Measurements from ENCODE around the gene PLEKHA8. TPM values are rescaled to one million over a fixed set of nuclear protein-coding genes. Genes with fewer than 3 reads are reported as not detected.

PLEKHA8 gene
- total RNA-seq, 6 experiments from 2014 or later, result 2.7 to 8.1 (median 4.4) TPM

DNA sequence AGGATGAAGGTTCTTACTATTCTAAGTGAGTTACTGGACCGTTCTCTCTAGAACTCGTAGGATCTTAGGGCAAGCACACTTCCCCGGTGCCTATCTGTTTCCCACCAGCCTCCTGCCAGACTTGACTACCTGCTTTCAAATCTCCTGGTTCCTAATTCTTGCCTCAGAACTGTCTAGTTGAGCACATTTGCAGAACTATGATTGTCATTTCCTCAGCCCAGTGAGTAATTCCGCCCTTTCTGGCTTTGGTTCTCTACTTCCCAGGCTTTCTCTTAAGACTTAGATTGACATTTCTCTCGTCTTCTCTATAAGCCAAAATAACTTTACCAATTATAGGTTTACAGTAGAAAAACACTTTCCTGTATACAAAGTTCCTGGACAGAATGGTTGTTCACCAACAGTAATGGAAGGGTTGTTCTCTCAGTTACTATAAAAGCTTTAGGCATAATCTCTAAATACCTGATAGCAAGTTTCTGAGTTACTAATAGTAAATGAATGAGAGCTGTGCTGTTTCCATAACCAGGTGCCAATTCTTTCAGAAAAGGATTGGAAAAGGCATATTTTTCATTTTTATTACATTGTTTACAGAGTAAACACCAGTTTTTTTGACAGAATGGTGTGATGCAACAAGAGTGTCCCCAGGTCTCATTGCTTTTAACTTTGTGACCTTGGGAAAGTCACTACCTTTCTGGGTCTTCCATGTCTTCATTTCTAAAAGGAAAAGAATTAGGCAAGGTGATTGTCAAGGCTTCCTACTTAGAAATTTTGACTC lies 41.1 kb downstream of the PLEKHA8 start:
- H3K27ac ChIP-seq, result no peak overlapping the region
- H3K4me1 ChIP-seq, result peaks cover 0 to 17% (median 0%) of the 10 kb centered on the region in 4 donors
- no peak for ATAC-seq
- H3K27me3 ChIP-seq, result no peaks in the 10 kb centered on the region
- H3K4me3 ChIP-seq, result no peak overlapping the region
- H3K9me3 ChIP-seq, result no peaks in the 10 kb centered on the region
- intact Hi-C loops (cut with DNase I), result no loop called here
- WGBS (ENCODE audit: insufficient coverage, low coverage, low lambda C conversion rate, missing lambda C conversion rate), result 98% methylated on average over 5 of the region's 5 CpGs
- H3K36me3 ChIP-seq, result no peaks in the 10 kb centered on the region
- TF ChIP-seq POLR2A (IDR thresholded peaks at IDR 0.05), result no peak
- TF ChIP-seq, protein P1, sequence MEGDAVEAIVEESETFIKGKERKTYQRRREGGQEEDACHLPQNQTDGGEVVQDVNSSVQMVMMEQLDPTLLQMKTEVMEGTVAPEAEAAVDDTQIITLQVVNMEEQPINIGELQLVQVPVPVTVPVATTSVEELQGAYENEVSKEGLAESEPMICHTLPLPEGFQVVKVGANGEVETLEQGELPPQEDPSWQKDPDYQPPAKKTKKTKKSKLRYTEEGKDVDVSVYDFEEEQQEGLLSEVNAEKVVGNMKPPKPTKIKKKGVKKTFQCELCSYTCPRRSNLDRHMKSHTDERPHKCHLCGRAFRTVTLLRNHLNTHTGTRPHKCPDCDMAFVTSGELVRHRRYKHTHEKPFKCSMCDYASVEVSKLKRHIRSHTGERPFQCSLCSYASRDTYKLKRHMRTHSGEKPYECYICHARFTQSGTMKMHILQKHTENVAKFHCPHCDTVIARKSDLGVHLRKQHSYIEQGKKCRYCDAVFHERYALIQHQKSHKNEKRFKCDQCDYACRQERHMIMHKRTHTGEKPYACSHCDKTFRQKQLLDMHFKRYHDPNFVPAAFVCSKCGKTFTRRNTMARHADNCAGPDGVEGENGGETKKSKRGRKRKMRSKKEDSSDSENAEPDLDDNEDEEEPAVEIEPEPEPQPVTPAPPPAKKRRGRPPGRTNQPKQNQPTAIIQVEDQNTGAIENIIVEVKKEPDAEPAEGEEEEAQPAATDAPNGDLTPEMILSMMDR (IDR thresholded peaks at IDR 0.05), result no peak
- no peak for DNase-seq

DNA sequence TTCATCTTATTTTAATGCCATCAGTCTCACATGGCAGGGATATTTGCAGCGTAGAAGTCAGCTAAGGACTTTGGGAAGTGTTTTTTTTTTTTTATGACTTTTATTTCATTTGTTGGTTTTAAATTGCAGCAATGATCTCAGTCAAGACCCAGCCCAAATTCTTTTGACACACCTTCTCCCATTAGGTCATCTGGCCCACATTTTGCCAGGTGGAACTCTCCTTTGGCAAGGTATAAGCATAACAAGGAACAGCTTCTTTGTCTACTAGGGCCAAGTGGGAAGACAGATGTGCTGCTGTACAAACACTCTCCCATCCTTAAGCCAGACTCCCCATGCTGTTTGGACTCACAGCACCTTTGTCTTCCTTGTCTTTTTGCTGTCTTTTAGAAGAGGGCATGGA lies 41.8 kb downstream of the PLEKHA8 start:
- ATAC-seq (no peak), DNase-seq (no peak)
- H3K27ac ChIP-seq, result no peak overlapping the region
- H3K27me3 ChIP-seq, result no peaks in the 10 kb centered on the region
- H3K36me3 ChIP-seq, result no peaks in the 10 kb centered on the region
- TF ChIP-seq, protein P1 (IDR thresholded peaks at IDR 0.05), result no peak
- WGBS (ENCODE audit: insufficient coverage, low coverage, low lambda C conversion rate, missing lambda C conversion rate), result no CpG with 5 or more reads among the region's 1 CpG
- intact Hi-C loops (cut with DNase I), result no loop called here
- H3K9me3 ChIP-seq, result no peaks in the 10 kb centered on the region
- H3K4me1 ChIP-seq, result peaks cover 0 to 17% (median 0%) of the 10 kb centered on the region in 4 donors
- H3K4me3 ChIP-seq, result no peak overlapping the region

DNA sequence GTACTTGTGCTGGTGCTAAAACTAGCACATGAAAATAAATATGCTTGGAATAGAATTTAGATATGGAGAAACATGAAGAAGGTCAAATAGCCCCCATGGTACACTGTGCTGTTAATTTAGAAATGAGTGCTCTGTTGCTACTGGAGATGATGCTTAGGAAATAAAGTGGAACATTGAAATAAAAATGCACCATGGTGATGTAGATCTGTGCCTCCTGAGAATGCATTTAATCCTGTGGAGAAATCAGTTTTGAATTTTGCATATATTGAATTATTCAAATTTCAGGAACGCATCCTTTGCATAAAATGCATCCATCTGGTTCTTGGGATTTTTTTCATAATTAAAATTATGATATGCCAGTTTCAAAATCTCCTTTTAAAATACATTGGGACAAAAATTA lies 44.5 kb downstream of the PLEKHA8 start:
- H3K4me1 ChIP-seq, result peaks cover 0 to 17% (median 0%) of the 10 kb centered on the region in 4 donors
- H3K27me3 ChIP-seq, result no peaks in the 10 kb centered on the region
- DNase-seq (no peak), ATAC-seq (no peak)
- 82% methylated on average over 1 of the region's 1 CpG for WGBS (ENCODE audit: insufficient coverage, low coverage, low lambda C conversion rate, missing lambda C conversion rate)
- intact Hi-C loops (cut with DNase I), result no loop called here
- H3K36me3 ChIP-seq, result no peaks in the 10 kb centered on the region
- H3K4me3 ChIP-seq, result no peak overlapping the region
- no peak overlapping the region for H3K27ac ChIP-seq
- H3K9me3 ChIP-seq, result no peaks in the 10 kb centered on the region
- TF ChIP-seq POLR2A (IDR thresholded peaks at IDR 0.05), result no peak
- TF ChIP-seq, protein P1 (IDR thresholded peaks at IDR 0.05), result no peak

DNA sequence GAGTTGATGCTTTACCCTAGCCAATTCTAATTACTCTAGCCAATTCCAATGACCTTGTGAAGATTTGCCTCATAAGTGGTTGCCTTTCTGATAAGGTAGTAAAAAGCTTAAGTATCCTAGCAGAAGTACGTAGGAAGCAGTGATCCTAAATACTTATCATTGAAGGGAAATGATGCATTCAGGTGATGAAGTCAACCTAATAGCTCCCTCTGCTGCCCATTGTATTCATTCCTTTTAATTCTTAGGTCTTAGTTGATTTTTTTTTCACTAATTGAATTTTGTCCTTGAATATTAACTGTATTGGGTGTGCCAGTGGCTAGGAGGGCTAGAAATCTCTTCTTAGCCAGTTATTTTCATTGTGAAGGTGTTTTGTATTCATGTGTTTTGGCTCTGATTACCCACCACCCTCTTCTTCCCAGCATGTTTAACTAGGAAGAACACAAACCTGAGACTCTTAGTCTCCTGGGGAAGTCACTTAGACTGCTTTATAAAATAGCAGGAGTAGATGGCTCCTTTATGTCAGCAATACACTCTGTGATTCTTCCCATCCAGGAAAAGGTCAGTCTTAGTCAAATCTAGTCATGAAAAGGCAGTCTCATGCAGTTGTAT lies 46.3 kb downstream of the PLEKHA8 start:
- DNase-seq, result no peak
- H3K4me1 ChIP-seq, result peaks cover 0 to 14% (median 0%) of the 10 kb centered on the region in 4 donors
- ATAC-seq, result peak; percentile 55 to 74 (median 60)
- intact Hi-C loops (cut with DNase I), result no loop called here
- H3K36me3 ChIP-seq, result no peaks in the 10 kb centered on the region
- no peaks in the 10 kb centered on the region for H3K27me3 ChIP-seq
- 29% methylated on average over 1 of the region's 1 CpG for WGBS (ENCODE audit: insufficient coverage, low coverage, low lambda C conversion rate, missing lambda C conversion rate)
- H3K27ac ChIP-seq, result no peak overlapping the region
- H3K9me3 ChIP-seq, result no peaks in the 10 kb centered on the region
- no peak for TF ChIP-seq POLR2A (IDR thresholded peaks at IDR 0.05)
- TF ChIP-seq, protein P1 (IDR thresholded peaks at IDR 0.05), result peak; percentile 34 to 58 (median 54)
- no peak overlapping the region for H3K4me3 ChIP-seq

Data from right lobe of liver (tissue), 6 donors.